HG02642 (cell line): ENCODE results near the gene RTN4RL1.

Experiments used
- ATAC-seq: cut with Tn5 transposase; IDR thresholded peaks from one replicate; pipeline ENCODE4 v1.9.1; 2021; ENCODE audit warnings: mild to moderate bottlenecking; ENCODE audit not compliant: unreplicated experiment, poor library complexity

RTN4RL1 gene

DNA sequence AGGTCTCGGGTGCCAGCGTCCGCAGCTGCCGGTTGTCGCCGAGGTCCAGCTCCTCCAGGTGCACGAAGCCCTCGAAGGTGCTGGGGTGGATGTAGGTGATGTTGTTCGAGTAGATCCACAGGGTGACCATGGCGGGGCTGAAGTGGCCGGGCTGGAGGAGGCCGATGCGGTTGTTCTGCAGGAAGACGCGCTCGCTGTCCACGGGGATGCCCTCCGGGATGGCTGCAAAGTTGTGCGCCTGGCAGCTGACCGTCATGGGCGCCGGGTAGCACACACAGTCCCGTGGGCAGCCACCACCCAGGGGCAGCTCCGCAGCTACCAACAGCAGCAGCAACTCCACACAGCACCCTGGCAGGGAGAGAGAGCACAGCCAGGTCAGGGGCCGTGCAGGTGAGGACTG, 87.7 kb downstream of the RTN4RL1 start:
- ATAC-seq, result no peak

DNA sequence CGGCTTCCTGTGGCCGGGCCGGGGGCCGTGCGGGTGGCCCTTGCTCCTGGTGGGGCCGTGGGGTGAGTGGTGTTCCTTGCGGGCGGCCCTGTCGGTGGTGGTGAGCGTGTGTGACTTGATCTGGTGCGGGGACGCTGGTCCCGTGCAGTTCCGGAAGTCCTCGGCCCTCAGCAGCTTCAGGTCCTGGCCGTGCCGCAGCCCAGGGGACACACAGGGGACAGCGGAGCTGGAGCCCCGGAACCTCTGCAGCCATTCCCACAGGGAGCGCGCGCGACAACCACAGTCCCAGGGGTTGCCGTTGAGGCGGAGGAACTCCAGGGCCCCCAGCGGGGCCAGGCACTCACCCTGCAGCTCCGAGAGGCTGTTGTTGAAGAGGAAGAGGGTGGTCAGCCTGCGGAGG, 88.4 kb downstream of the RTN4RL1 start:
- no peak for ATAC-seq

DNA sequence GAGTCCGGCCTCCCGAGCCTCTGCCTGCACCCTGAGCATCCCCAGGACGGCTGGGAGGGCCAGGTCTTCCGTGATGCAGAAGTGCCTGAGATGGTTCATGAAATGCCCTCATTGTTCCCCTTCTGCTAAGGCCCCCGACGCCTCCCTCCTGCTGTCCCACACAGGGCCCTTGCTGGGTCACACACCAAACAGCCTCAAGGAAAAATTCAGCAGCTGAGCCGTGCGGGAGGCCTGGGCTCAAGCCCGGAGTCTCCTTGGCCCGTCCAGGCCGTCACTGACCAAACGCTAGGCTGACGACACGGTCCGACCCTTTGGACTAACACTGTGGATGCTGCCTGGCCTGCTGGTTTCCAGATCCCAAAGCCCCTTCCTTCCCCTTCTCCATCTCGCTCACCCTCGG, 90.2 kb downstream of the RTN4RL1 start:
- no peak for ATAC-seq

DNA sequence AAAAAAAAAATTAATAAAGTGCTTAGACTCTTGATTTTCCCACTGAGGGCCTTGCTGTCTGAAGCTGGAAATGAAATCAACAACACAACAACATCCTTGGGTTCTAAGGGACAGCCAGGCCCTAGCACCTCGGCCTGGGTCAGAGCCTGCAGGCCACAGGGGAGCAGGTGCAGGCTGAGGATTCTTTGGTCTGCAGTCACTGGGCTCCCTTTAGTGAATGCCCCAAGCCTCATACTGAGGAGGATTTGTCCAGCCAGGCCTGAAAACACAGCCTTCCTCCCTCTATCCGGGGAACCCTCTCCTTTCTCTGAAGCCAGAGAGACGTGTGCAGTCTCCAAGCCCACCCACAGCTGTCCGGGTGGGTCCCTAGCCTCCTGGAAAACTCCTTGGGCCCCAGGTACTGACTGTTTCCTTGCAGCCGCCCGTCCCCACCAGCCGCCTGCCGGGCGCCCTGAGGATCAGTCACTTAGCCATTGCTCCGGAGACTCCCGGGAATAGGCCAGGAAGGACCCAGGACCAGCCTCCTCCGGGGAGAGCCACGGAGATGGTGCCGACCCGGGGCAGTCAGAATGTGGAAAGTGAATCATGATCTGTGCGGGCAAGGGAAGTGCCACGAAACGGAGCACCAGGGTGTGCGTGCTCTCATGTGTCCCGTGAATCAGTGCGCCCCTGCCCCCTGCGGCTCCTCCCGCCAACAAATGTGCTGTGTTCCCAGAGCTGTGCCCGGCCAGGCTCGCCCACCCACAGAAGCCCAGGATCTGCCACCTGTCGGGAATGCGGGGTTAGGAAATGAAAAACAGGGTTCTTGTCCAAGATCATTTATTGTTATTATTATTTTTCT, 91.0 kb downstream of the RTN4RL1 start:
- no peak for ATAC-seq

DNA sequence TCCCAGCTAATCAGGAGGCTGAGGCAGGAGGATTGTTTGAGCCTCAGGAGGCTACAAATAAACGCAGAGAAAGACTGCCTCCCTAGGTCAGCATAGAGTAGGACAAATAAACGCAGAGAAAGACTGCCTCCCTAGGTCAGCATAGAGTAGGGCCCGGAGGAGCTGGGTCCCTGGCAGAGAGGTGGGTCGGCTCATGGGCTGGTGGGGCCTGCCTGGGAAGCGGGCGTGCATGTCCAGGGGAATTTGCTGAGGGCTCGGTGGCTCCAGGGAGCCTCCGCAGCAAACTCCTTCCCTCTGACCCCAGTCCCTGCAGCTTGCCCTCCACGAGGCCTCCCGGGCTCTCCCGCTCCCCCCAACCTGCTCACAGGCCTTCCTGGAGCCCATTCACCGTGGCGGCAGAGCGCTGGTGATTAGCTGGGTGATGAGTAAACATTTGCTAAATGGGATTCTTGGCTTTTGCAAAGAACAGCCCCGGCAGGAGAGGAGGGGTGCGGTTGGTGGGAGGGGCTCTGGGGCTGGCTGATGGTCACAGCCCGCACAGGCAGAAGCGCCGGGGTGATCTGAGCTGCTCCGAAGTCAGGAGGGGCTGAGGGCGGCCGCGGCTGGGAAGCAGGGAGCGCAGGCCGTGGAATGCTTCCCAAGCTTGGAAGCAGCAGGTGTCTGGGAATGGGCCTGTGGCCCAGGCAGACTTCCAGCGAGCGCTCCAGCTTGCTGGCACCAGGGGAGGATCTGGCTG, 93.1 kb downstream of the RTN4RL1 start:
- ATAC-seq, result no peak

DNA sequence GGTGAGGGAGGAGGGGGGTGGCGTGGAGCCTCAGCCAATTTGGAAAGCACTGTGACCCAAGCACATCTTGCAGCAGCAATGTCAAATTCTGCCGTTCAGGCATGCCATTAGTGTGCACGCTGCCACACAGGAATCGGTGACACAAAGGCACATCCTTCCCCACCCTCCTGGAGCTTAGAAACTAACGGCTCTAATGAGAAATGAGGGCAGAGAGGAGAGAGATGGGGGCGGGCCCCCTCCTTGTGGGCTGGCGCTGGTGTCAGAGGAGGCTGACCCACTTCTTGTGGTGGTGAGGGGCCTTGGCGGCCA, 94.8 kb downstream of the RTN4RL1 start:
- no peak for ATAC-seq

DNA sequence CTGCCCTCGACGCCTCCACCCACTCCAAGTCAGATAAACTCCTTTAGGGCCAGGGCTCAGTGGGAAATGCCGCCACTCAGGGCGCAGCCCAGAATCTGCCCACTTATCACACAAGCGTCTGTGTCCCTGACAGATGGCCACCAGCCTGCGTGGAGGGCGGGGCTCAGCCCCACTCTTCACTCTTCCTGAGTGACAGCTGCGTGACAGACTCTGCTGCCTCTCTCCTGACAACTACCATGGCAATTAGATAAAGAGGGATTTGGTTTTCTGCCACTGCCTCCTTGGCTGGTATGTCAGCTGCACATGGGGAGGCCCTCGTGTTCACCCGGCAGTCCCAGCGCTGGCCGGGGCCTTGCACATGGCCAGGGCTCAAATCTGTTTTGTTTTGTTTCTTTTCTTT, 96.2 kb downstream of the RTN4RL1 start:
- no peak for ATAC-seq

DNA sequence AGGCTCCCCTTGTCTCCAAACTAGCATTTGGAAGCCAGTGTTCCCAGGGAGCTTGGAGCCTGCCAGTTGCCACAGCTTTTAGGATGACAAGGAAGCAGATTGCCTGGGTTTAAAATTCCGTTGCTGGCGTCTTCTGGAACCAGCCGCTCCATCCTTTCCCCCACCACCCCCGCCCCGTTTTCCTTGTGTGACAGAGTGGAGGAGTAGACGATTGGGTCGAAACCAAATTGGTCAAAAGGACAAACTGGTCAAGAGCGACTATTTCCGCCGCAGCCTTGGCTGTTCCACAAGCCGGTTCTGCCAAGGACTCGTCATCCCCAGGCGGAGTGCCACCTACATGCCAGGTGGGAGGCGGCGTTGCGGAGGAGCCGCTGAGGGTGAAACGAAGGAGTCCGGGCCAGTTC, 104.2 kb downstream of the RTN4RL1 start:
- no peak for ATAC-seq

DNA sequence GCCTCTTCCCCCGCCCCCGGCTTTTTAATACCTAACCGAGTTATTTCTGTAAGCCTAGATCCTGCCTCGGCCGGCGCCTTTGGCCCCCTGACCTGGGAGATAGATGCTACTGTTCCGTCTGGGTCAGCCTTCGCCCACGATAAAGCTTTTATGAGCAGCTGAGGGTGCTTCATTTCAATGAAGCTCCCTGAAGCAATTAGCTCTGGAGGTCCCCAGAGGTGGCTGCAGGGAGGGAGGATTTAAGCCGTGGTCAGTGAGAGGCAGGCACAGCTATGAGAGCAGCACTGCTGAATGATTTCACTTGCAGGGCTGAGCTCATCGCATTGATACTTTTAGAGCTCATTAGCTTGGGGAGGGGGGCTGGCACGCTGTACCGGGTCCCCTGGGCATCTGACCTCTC, 105.9 kb downstream of the RTN4RL1 start:
- ATAC-seq, result no peak

DNA sequence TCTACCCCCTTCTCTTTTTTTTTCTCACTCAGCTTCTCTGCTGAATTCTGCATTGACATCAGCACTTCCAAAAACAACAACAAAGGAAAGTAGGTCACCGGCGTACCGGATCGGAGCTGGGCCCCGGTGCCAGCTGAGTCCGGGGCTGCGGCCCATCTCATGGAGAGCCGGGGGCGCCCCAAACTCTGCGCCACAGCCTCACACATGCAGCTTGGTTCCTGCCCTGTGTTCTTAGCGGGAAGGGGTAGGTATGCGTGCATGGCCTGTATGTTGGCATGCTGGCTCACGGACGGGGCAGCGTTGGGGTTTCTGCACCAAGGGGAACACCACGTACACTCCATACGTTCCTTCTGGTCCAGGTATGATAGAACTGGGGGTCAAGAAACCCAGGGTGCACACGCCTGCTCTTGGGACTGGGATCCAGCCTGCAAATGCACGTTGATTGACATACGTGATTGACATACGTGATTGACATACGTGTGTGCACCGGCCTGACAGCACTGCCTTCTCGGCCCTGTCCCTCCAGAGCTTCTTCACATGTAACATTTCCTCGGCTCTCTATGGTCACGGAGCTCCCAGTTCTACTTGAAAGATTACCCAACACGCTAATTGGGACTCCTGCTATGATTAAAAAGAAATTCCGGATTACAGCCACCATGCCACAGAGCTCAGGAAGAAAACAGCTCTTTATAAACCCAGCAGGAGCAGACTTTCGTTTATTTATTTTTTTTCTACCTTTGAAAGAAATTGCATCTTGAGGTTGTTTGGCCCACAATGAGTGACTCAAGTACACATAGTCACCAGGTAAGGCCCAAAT, 106.6 kb downstream of the RTN4RL1 start:
- ATAC-seq, result no peak

DNA sequence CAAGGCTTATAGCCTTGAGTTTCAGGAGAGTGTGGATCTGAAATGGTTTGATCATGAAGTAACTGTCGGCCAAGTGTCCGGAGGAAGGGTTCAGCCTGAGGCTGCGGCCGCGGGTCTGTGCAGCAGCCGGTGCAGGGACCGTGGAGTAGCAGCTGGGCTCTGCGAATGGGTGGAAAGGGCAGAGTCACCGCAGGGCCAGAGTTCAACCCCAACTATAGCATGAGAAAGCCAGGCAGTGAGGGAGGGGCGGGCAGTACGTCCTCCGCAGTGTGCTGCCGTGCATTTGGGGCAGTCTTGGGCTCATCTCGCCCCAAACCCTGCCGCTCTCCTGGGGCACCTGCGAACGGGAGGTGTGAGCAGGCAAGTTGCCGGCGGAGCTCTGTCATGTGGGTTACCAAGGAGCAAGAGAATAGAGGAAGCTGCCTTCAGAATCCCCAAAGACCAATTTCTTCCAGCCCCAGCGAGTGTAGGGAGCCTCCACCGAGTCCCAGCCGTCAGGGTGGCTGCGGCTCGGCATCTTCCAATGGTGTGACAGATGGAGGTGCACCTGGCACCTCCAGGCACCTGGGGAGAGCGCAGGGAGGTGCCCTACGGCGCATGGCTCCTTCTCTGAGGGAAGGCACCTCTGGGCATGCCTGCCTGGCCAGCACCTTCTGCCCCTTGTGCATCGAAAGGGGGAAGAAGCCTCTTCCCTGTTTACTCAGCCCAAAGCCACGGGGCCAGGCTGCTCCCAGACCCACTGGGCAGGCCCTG, 108.0 kb downstream of the RTN4RL1 start:
- ATAC-seq, result no peak

DNA sequence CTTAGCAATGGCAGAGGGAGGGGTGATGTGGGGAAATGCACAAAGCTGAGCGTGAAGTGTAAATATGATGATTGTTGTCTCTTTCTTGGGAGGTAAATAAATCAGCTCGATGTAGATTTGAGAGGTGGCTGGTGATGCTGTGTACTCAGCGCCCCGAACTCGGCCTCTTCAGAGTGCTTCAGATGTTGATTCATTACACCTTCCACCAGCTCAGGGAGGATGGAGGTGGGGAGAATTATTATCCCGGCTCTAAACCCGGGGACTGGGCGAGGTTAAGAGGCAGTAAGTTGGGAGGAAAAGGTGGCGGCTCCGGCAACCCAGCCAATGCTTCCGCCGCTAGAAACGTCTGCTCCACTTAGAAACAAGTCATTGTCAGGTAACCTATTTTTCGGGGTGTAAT, 108.8 kb downstream of the RTN4RL1 start:
- no peak for ATAC-seq

DNA sequence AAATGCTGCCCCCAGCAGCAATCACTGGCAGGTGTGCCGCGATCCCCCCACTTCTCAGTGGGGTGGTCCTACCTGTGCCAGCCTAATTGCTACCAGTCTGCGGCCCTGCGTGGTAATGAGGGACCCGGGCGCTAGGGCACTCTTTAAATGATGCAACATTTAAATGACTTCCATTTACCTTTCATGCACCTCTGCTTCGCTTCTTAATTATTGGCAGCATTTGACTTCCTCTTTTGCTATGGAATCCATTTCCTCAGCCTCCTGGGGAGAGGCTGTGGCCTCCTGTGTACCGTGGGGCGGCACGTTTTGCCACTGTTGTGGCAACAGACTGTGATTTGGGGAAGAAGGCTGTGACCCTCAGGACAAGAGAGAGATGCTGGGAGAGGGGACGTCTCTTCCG, 109.2 kb downstream of the RTN4RL1 start:
- no peak for ATAC-seq

DNA sequence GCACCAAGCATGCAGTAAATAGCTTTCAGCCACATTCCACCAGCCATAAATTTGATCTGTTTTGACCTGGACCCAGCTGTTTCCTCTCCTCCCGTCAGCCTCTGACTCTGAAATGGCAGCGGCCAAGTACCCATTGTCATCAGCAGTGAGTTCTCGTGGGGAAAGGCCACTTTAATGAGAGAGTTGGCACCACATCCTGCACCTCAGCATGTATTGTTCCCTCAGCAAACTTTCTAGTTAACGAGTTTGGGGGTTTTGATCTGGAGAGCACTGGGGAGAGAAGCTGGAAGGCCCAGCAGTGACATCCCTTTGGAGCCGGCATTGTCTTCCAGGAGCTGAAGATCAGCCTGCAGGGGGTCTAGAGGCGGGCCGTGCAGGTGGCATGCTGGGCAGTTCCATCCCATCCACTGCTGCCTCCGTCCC, 110.5 kb downstream of the RTN4RL1 start:
- no peak for ATAC-seq

DNA sequence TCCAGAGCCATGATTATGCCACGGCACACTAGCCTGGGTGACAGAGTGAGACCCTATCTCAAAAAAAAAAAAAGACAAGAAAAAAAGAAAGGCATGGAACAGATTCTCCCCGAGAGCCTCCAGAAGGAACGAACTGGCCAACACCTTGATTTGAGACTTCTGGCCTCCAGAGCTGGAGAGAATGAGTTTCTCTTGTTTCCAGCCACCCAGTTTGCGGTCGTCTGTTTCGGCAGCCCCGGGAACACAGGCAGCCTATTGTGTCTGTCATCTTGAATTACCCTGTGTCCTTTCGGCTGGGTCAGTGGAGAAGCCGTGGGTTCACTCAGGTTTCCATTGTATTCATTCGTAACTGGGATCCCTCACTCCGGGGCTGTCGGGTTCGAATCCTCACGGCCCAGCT, 111.4 kb downstream of the RTN4RL1 start:
- ATAC-seq, result no peak

DNA sequence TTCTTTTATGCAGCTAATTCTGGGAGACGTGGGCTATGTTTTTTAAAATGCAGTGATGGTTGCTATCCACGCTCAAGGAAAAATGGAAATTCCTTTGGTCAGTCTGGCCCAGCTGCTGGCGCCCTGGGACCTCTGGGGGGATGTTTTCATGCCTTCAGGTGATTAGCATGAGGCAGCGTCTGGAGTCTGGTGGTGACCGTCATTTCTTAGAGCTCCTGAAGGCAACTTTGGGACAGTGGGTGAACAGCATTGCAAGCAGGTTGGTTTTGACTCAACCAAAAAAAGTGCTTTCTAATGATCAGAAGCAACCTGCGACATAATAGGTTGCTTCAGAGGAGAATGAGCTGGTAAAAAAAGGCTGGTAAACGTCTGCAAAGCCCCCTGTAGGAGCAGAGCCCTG, 113.0 kb downstream of the RTN4RL1 start:
- ATAC-seq, result no peak

DNA sequence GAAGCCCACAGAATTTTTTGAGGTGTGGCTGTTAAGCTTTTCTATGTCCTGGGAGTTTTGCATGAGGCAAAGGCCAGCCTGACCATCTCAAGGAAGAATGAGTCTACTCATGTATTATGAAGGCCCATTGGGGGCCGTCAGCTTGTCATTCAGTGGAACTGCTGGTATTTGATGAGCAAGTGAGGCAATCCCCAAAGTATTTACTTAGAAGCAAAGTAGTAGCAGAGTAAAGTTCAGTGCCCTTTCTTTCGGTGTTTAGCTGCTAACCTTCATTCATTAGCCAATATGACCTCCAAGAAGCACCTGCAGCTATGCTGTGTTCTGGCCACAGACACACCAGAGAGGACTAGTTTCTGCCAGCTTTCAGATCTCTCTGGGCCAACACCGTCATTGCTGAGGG, 115.1 kb downstream of the RTN4RL1 start:
- no peak for ATAC-seq

DNA sequence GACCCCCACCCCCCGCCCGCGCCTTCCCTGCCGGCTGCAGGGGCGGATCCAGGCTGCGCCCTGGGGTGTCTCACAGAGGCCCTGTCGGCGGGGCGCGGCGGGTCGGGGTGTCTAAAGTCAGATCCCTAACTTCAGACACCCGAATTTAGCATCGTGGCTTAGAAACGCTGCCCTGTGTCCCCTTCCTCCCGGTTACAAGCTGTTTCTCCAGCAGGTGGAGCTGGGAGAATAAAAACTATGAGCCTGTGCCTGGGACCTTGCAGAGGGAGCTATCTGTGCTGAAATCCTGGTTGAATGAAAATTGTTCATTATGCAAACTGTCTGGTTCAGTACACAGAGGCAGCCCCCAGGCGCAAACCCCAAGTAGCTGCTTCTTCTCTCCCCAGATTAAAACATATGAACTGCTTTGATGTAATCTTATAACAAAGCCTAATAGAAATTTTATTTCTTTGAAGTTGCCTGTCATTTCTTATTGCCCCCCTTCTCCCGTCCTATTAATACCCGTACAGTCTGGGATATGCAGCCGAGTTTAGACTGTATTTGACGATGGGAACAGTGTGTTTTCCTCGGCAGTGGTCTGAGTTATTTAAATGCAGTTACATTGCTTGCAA, 116.3 kb downstream of the RTN4RL1 start:
- no peak for ATAC-seq

DNA sequence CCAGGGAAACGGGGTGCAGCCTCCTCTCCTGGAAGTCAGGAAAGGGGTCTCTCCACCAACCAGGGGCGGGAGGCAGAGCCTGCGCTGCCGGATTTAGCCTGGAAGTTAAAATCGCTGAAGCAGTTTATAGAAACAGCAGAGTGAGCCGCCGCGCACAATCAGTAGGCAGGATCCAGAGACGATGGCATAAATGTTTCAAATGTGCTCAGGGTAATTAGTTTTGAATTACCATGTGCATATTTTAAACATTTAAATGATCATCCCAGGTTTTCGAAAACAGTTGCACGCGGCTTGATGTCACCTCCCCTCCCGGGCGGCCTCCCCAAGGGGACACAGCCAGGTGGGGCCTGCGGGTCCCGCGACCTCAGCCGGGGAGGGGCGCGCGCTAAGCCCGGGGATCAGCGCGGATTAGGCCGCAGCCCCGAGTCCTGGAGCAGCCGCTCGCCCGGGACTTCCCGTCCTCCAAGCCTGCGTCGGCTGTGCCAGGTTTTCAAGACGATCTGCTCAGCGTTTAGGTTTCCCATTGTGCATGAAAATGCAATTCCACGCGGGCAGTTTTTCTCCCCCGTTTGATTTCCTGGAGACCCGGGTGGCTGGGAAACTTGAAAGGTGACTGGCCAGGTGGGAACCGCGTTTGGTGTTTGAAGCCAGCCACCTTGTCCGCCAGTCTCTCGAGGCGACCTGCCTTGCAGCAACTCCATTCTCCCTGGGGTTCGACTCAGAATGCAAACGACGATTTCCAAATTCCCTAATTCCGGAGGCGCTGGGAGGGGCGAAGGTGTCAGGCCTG, 117.0 kb downstream of the RTN4RL1 start:
- no peak for ATAC-seq
